ENCODE results near the gene ADGRF4.

The ADGRF4 gene

DNA sequence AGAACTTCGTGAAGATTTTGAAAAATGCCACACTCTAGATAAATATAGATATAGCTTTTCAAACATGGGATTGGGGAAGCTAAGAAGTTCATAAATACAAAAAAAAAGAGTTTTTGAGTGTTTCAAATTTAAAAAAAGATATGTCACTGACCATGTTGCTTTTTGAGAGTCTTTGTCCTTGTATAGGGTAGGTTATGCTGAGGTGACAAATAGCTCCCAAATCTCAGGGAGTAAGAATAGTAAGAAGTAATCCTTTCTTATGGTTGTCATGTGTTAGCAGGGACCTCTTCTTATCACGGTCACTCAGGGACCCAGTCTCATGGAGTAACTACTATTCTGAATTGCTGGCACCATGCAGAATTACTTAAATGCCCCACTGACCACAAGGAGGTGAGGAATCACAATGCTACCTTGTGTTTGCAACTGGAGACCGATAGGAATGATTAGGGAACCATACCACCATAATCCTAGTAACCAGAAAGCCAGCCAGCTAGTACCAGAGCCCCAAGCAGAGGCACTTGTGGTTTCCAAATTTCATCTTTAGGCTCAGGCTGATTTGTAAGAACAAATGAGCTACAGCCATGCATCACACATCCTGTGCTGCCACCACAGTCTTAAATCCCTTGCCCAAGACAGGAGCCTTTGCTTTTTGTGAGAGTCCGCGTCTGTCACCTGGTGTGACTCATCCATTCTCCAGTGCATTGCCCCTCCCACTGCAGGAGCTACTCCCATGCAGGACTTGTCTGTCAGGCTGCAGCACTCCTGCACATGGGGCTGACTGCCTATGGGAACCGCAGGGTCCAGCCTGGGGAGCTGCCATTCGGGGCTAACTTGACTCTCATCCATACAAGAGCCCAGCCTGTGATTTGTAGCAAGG is 42.4 kb upstream of the ADGRF4 start:
- in situ Hi-C loops (cut with HindIII; ENCODE audit: low sequenced_read_pairs), result no loop called here
- peak; percentile 40 for DNase-seq (ENCODE audit: low read depth, low spot score)
- TF ChIP-seq, protein P1, sequence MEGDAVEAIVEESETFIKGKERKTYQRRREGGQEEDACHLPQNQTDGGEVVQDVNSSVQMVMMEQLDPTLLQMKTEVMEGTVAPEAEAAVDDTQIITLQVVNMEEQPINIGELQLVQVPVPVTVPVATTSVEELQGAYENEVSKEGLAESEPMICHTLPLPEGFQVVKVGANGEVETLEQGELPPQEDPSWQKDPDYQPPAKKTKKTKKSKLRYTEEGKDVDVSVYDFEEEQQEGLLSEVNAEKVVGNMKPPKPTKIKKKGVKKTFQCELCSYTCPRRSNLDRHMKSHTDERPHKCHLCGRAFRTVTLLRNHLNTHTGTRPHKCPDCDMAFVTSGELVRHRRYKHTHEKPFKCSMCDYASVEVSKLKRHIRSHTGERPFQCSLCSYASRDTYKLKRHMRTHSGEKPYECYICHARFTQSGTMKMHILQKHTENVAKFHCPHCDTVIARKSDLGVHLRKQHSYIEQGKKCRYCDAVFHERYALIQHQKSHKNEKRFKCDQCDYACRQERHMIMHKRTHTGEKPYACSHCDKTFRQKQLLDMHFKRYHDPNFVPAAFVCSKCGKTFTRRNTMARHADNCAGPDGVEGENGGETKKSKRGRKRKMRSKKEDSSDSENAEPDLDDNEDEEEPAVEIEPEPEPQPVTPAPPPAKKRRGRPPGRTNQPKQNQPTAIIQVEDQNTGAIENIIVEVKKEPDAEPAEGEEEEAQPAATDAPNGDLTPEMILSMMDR (IDR thresholded peaks at IDR 0.05; ENCODE audit: low read depth, low read length), result no peak

DNA sequence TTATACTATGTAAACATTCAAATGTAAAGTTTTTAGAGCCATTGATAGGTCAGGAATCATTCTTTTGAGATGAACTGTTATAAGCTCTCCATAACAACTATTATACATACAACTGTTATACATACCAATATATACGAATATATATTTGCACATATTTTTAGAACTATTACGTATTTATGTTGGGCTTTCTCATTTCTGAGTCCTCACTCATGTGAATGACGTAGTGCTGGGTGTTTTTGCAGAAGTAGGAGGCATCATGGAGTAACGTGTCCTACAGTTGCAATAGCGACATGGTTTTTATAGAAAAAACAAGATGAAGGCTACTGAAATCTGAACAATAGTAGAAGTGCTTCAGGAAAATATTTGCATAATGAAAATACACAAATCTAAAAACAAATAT is 36.4 kb upstream of the ADGRF4 start:
- H3K4me3 ChIP-seq (ENCODE audit: low read depth, low read length), result no peak overlapping the region
- in situ Hi-C loops (cut with HindIII; ENCODE audit: low sequenced_read_pairs), result no loop called here
- TF ChIP-seq, protein P1 (IDR thresholded peaks at IDR 0.05; ENCODE audit: low read depth, low read length), result no peak
- DNase-seq (ENCODE audit: low read depth, low spot score), result no peak

More for the DNA sequence above, 42.4 kb upstream of the ADGRF4 start:
- H3K4me3 ChIP-seq (ENCODE audit: low read depth, low read length), result no peak overlapping the region

DNA sequence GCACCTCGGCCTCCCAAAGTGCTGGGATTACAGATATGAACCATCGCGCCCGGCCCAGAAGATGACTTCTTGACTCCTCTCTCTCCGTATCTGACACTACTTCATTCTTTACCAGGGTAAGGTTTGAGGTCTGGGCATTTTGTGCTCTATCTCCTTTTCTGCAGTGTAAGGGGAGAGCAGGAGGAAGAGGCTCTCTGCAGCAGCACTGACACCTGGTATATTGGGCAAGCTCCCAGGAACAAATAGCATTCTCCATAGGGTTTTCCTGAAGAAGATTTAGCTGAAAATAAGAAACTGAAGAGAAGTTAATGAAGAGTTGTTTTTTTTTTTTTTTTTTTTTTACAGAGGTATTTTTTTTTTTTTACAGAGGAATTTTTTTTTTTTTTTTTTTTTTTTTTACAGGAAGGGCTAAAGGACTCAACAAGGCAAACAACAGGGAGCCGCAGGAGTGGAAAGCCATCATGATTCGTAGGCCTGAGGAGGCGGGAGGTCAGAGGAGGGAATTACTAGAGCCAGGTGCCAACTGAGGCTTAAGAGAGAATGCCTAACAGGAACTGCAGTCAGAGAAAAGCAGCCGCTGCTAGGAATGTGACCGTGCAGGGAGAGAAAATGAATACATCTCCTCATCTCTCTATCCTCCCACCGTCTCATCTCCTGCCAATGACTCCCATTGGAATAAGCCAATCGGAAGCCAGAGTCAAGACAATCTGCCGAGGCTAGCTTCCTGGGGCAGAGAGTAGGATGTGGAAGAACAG is 34.7 kb upstream of the ADGRF4 start:
- in situ Hi-C loops (cut with HindIII; ENCODE audit: low sequenced_read_pairs), result no loop called here
- DNase-seq (ENCODE audit: low read depth, low spot score), result no peak
- H3K4me3 ChIP-seq (ENCODE audit: low read depth, low read length), result no peak overlapping the region

DNA sequence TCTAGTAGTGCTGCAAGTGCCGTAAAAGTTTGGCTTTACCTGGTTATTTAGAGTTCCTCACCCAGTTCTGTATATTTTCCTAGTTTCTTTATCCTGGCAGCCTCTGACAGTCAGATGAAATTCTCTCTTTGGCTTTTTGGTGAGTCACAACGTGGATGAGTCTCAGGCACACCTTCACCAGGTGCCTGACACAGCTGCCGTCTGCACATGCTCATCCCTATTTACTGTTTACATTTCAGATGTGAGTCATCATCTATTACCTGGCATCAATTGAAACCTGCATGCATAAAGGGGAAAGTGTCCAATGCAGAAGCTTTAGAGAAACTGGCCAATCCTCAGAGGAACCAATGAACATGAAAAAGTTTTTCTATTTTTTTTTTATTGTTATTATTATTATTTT is 33.3 kb upstream of the ADGRF4 start:
- no peak for DNase-seq (ENCODE audit: low read depth, low spot score)
- in situ Hi-C loops (cut with HindIII; ENCODE audit: low sequenced_read_pairs), result no loop called here
- no peak overlapping the region for H3K4me3 ChIP-seq (ENCODE audit: low read depth, low read length)
- TF ChIP-seq, protein P1 (IDR thresholded peaks at IDR 0.05; ENCODE audit: low read depth, low read length), result no peak

More for the DNA sequence above, 34.7 kb upstream of the ADGRF4 start:
- TF ChIP-seq, protein P1 (IDR thresholded peaks at IDR 0.05; ENCODE audit: low read depth, low read length), result no peak

DNA sequence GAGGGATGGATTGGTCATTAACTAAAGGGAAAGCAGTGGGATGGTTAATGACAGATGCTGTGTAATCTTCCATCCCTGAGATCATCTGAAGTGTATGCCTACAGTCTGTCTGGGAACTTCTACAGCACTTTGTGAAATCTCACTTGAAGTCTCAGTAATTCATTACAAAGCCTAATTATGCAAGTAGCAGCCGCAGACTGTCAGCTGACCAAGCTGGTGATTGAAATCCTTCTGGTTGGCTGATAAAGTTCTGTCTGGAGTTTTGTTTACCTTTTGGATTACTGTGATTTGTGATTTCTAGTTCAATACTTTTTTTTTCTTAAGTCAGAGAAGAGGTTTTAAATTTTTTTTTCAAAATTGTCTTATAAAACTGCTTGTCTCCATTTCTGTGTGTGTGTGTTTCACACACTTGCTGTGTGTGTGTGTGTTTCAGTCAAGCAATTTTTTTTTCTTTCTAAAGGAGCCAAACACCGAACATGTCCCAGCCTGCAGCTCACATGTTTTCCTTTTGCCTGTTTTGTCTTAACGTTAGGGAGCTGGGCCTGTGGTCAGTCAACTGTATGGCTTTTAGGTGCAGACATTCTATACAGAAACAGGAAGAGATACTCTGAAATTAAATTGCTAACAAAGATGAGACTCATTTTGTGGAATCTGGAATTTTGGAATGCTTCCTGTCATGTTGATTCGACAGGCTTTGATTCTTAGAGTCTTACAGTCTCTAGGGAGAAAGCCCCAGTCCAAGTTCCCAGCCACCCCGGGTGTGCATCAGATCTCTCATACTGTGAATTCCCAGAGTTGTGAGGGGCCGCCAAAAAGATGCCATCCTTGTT is 28.5 kb upstream of the ADGRF4 start:
- TF ChIP-seq, protein P1 (IDR thresholded peaks at IDR 0.05; ENCODE audit: low read depth, low read length), result no peak
- H3K4me3 ChIP-seq (ENCODE audit: low read depth, low read length), result no peak overlapping the region
- in situ Hi-C loops (cut with HindIII; ENCODE audit: low sequenced_read_pairs), result no loop called here
- peak; percentile 16 for DNase-seq (ENCODE audit: low read depth, low spot score)

DNA sequence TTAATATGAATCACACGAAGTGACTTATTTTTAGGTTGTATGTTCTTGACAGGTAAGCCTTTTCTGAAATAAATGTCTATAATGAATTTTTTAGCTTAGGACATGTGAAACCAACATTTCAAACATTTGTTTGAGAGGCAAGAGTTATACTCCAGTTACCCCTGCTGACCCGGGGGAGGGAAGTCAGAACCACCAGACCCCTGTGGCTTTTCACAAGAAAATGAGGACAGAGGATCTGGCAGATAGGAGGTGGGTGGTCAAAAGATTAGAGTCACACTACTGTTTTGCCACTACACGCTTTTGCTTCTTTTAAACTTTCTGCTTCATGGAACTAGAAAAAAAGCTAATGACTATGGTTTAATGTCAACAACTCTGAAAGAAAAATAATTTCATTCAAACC is 27.5 kb upstream of the ADGRF4 start:
- in situ Hi-C loops (cut with HindIII; ENCODE audit: low sequenced_read_pairs), result no loop called here
- TF ChIP-seq, protein P1 (IDR thresholded peaks at IDR 0.05; ENCODE audit: low read depth, low read length), result no peak
- no peak overlapping the region for H3K4me3 ChIP-seq (ENCODE audit: low read depth, low read length)
- no peak for DNase-seq (ENCODE audit: low read depth, low spot score)
